ENCODE data around the gene RUNX2. TPM values are rescaled to one million over a fixed set of nuclear protein-coding genes. Genes with fewer than 3 reads are reported as not detected.
"Not testable (repeated sequence)": the region's sequence is repeated elsewhere in the genome, so short reads cannot be mapped to it uniquely, and the experiment has no call there.

Gene RUNX2
- total RNA-seq, 1 experiment from 2014 or later: 6.8 TPM

GRCh38 chr6:45667766-45668165 lies 339.6 kb downstream of the RUNX2 start:
- no peak for DNase-seq (ENCODE audit: low spot score)

- DNase-seq (ENCODE audit: low spot score): no peak
Measured at GRCh38 chr6:45668705-45669104, 340.6 kb downstream of the RUNX2 start.

- DNase-seq (ENCODE audit: low spot score): not testable (repeated sequence)
Measured at GRCh38 chr6:45673167-45673566, 345.0 kb downstream of the RUNX2 start.

- peak; percentile 23 for DNase-seq (ENCODE audit: low spot score)
Measured at GRCh38 chr6:45675166-45675565, 347.0 kb downstream of the RUNX2 start.

- DNase-seq (ENCODE audit: low spot score): no peak
Measured at GRCh38 chr6:45675634-45676033, 347.5 kb downstream of the RUNX2 start.

GRCh38 chr6:45676380-45676779 lies 348.2 kb downstream of the RUNX2 start:
- DNase-seq (ENCODE audit: low spot score): no peak

- DNase-seq (ENCODE audit: low spot score): peak; percentile 76
Measured at GRCh38 chr6:45677381-45678284, 349.5 kb downstream of the RUNX2 start.

GRCh38 chr6:45678285-45678607 lies 350.1 kb downstream of the RUNX2 start:
- no peak for DNase-seq (ENCODE audit: low spot score)

GRCh38 chr6:45679163-45679562 lies 351.0 kb downstream of the RUNX2 start:
- DNase-seq (ENCODE audit: low spot score): no peak

GRCh38 chr6:45679631-45680030 lies 351.5 kb downstream of the RUNX2 start:
- DNase-seq (ENCODE audit: low spot score): no peak

GRCh38 chr6:45681860-45682511 lies 353.9 kb downstream of the RUNX2 start:
- DNase-seq (ENCODE audit: low spot score): no peak

- no peak for DNase-seq (ENCODE audit: low spot score)
Measured at GRCh38 chr6:45684476-45684875, 356.3 kb downstream of the RUNX2 start.

GRCh38 chr6:45685076-45685475 lies 356.9 kb downstream of the RUNX2 start:
- no peak for DNase-seq (ENCODE audit: low spot score)

GRCh38 chr6:45686841-45687569 lies 358.9 kb downstream of the RUNX2 start:
- no peak for DNase-seq (ENCODE audit: low spot score)

GRCh38 chr6:45687570-45687969 lies 359.4 kb downstream of the RUNX2 start:
- DNase-seq (ENCODE audit: low spot score): no peak

- no peak for DNase-seq (ENCODE audit: low spot score)
Measured at GRCh38 chr6:45688180-45688579, 360.1 kb downstream of the RUNX2 start.

- no peak for DNase-seq (ENCODE audit: low spot score)
Measured at GRCh38 chr6:45689926-45690615, 361.9 kb downstream of the RUNX2 start.

- DNase-seq (ENCODE audit: low spot score): no peak
Measured at GRCh38 chr6:45690846-45691245, 362.7 kb downstream of the RUNX2 start.

- DNase-seq (ENCODE audit: low spot score): no peak
Measured at GRCh38 chr6:45691426-45691825, 363.3 kb downstream of the RUNX2 start.

- DNase-seq (ENCODE audit: low spot score): no peak
Measured at GRCh38 chr6:45692021-45692420, 363.9 kb downstream of the RUNX2 start.

- no peak for DNase-seq (ENCODE audit: low spot score)
Measured at GRCh38 chr6:45696738-45697137, 368.6 kb downstream of the RUNX2 start.

GRCh38 chr6:45697605-45698004 lies 369.5 kb downstream of the RUNX2 start:
- DNase-seq (ENCODE audit: low spot score): no peak

Measured in HT-29 (cell line).